Measurements from ENCODE around the gene COPS9. TPM values are rescaled to one million over a fixed set of nuclear protein-coding genes. Genes with fewer than 3 reads are reported as not detected.

COPS9 gene
- total RNA-seq, 1 donor from 2014 or later = 140 TPM

GRCh38 chr2:240143276-240143675, 7.2 kb upstream of the COPS9 start:
- Mint-ChIP-seq H3K4me1 (ENCODE audit: low read depth) (no peaks in the 10 kb centered on the region), H3K27me3 (ENCODE audit: low read depth) (peaks cover 13% of the 10 kb centered on the region), H3K27ac (ENCODE audit: unreplicated experiment) (no peak overlapping the region), H3K9me3 (ENCODE audit: low read depth) (no peaks in the 10 kb centered on the region), H3K36me3 (ENCODE audit: low read depth) (no peaks in the 10 kb centered on the region), H3K4me3 (ENCODE audit: unreplicated experiment) (no peak overlapping the region)
- peak; percentile 40 for DNase-seq (ENCODE audit: low spot score)
- TF ChIP-seq CTCF (IDR thresholded peaks at IDR 0.05) = no peak

- no peaks in the 10 kb centered on the region for H3K9me3 Mint-ChIP-seq (ENCODE audit: low read depth)
- TF ChIP-seq CTCF (IDR thresholded peaks at IDR 0.05) = no peak
- DNase-seq (ENCODE audit: low spot score) = peak; percentile 73
These were observed 6.8 kb upstream of the COPS9 start for GRCh38 chr2:240142859-240143258.

GRCh38 chr2:240142256-240142775, 6.2 kb upstream of the COPS9 start:
- H3K9me3 Mint-ChIP-seq (ENCODE audit: low read depth) = no peaks in the 10 kb centered on the region
- no peak overlapping the region for H3K27ac Mint-ChIP-seq (ENCODE audit: unreplicated experiment)
- TF ChIP-seq CTCF (IDR thresholded peaks at IDR 0.05) = no peak
- DNase-seq (ENCODE audit: low spot score) = peak; percentile 65
- H3K4me1 Mint-ChIP-seq (ENCODE audit: low read depth) = no peaks in the 10 kb centered on the region
- H3K36me3 Mint-ChIP-seq (ENCODE audit: low read depth) = no peaks in the 10 kb centered on the region
- H3K4me3 Mint-ChIP-seq (ENCODE audit: unreplicated experiment) = no peak overlapping the region
- H3K27me3 Mint-ChIP-seq (ENCODE audit: low read depth) = peaks cover 13% of the 10 kb centered on the region

More at GRCh38 chr2:240142859-240143258, 6.8 kb upstream of the COPS9 start:
- no peaks in the 10 kb centered on the region for H3K4me1 Mint-ChIP-seq (ENCODE audit: low read depth)
- H3K4me3 Mint-ChIP-seq (ENCODE audit: unreplicated experiment) = no peak overlapping the region
- H3K27ac Mint-ChIP-seq (ENCODE audit: unreplicated experiment) = no peak overlapping the region
- peaks cover 13% of the 10 kb centered on the region for H3K27me3 Mint-ChIP-seq (ENCODE audit: low read depth)
- H3K36me3 Mint-ChIP-seq (ENCODE audit: low read depth) = no peaks in the 10 kb centered on the region

- DNase-seq (ENCODE audit: low spot score) = peak; percentile 55
- Mint-ChIP-seq H3K36me3 (ENCODE audit: low read depth) (no peaks in the 10 kb centered on the region), H3K4me3 (ENCODE audit: unreplicated experiment) (no peak overlapping the region), H3K9me3 (ENCODE audit: low read depth) (no peaks in the 10 kb centered on the region), H3K4me1 (ENCODE audit: low read depth) (no peaks in the 10 kb centered on the region), H3K27ac (ENCODE audit: unreplicated experiment) (no peak overlapping the region), H3K27me3 (ENCODE audit: low read depth) (peaks cover 13% of the 10 kb centered on the region)
- no peak for TF ChIP-seq CTCF (IDR thresholded peaks at IDR 0.05)
These were observed 5.6 kb upstream of the COPS9 start for GRCh38 chr2:240141736-240142135.

- Mint-ChIP-seq H3K27ac (ENCODE audit: unreplicated experiment) (no peak overlapping the region), H3K9me3 (ENCODE audit: low read depth) (no peaks in the 10 kb centered on the region), H3K36me3 (ENCODE audit: low read depth) (no peaks in the 10 kb centered on the region), H3K4me3 (ENCODE audit: unreplicated experiment) (no peak overlapping the region), H3K4me1 (ENCODE audit: low read depth) (peaks cover 4% of the 10 kb centered on the region), H3K27me3 (ENCODE audit: low read depth) (peaks cover 12% of the 10 kb centered on the region)
- DNase-seq (ENCODE audit: low spot score) = peak; percentile 46
- TF ChIP-seq CTCF (IDR thresholded peaks at IDR 0.05) = no peak
These were observed 4.8 kb upstream of the COPS9 start for GRCh38 chr2:240140920-240141319.
